NCI-H82 treated with DMSO at 0.1 percent for 48 hours (cell line): ENCODE measurements around the gene UQCRHL.
"Not testable (repeated sequence)": the region's sequence is repeated elsewhere in the genome, so short reads cannot be mapped to it uniquely, and the experiment has no call there.

Source experiments
- DNase-seq: peaks from one replicate; lab custom pipeline; 2025; ENCODE audit not compliant: unreplicated experiment; lab: John Stamatoyannopoulos, UW

UQCRHL gene

GRCh38 chr1:15807549-15807948 lies at the start of gene UQCRHL:
Gene UQCRHL, minus strand, starts transcription at chr1:15807649. Its CDS starts 0 bp downstream, at chr1:15807649.
- not testable (repeated sequence) for DNase-seq

- DNase-seq: no peak
These were observed 49.4 kb upstream of the UQCRHL start for GRCh38 chr1:15856888-15857287.

GRCh38 chr1:15852828-15853302 lies 45.4 kb upstream of the UQCRHL start:
- DNase-seq: no peak

- no peak for DNase-seq
These were observed 44.8 kb upstream of the UQCRHL start for GRCh38 chr1:15852036-15852827.

- no peak for DNase-seq
These were observed 44.0 kb upstream of the UQCRHL start for GRCh38 chr1:15851210-15852035.

- no peak for DNase-seq
These were observed 43.1 kb upstream of the UQCRHL start for GRCh38 chr1:15850471-15851001.

- peak; percentile 90 for DNase-seq
These were observed 42.4 kb upstream of the UQCRHL start for GRCh38 chr1:15849775-15850324.

- DNase-seq: peak; percentile 91
These were observed 41.7 kb upstream of the UQCRHL start for GRCh38 chr1:15848929-15849774.

- DNase-seq: no peak
These were observed 40.9 kb upstream of the UQCRHL start for GRCh38 chr1:15848143-15848928.

- DNase-seq: no peak
These were observed 40.4 kb upstream of the UQCRHL start for GRCh38 chr1:15847893-15848142.

GRCh38 chr1:15847100-15847892 lies 39.8 kb upstream of the UQCRHL start, which contains the start of gene SPEN:
Gene SPEN, plus strand, starts transcription at chr1:15847707. Its CDS starts 361 bp downstream, at chr1:15848068.
- DNase-seq: peak; percentile 86

GRCh38 chr1:15846056-15846455 lies 38.6 kb upstream of the UQCRHL start:
- DNase-seq: not testable (repeated sequence)

GRCh38 chr1:15843826-15844572 lies 36.5 kb upstream of the UQCRHL start:
- no peak for DNase-seq

- DNase-seq: peak; percentile 80
These were observed 31.3 kb upstream of the UQCRHL start for GRCh38 chr1:15838721-15839120.

- no peak for DNase-seq
These were observed 30.5 kb upstream of the UQCRHL start for GRCh38 chr1:15837931-15838330.

- no peak for DNase-seq
These were observed 29.6 kb upstream of the UQCRHL start for GRCh38 chr1:15836772-15837669.

GRCh38 chr1:15836511-15836771 lies 29.0 kb upstream of the UQCRHL start:
- DNase-seq: not testable (repeated sequence)
